NT2/D1 (cell line): Measurements from ENCODE around the gene PACC1.

ENCODE experiments used
- YY1 ChIP-seq: IDR thresholded peaks from 2 replicates; pipeline ENCODE4 v1.6.1; 2011; ENCODE audit not compliant: insufficient read length, insufficient read depth
- ZNF274 ChIP-seq: IDR thresholded peaks from 2 replicates; pipeline ENCODE4 v1.6.1; 2011; ENCODE audit warnings: mild to moderate bottlenecking, low read depth, low read length

DNA sequence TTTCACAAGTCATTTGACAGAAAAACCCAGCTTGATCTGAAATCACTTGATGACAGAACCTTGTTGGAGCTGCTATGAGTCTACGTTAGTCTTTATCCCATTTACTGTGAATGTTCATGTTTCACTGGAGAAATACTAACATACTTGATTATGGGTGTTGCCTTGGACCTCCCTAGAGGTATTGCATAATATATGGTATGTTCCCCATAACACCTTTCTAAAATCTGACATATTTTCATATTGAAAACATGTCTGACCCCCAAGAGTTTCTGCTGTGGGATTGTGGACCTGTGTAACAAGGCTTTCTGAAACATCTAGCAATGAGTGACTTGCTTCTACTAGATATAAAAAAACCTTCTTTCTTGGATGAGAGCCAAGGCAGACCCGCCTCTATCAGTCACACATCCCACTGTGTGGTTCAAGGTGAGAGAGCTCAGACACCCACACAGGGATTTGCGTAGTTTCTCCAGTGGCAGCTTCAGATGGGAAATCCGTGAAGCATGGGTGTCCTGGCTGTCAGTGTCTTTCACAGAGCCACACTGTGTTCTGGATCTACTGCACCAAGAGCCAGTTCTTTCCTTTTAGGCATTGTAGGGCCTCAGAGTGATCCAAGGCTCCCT is 22.6 kb upstream of the PACC1 start:
- TF ChIP-seq YY1 (no peak), ZNF274 (no peak)
